Cardiac fibroblast (primary cell): Measurements from ENCODE around the gene SLC25A14.

Experiments used
- DNase-seq, 2 donors: peaks; one replicate each; pipeline versions ENCODE4 v3.0.0 to v3.0.0-alpha.2; 2010; ENCODE audit warnings: low read depth in 2 of 2
- H3K4me3 ChIP-seq, 2 donors: replicated peaks in 1 of 2; 1 replicate in 1 of 2; 2 replicates in 1 of 2; pipeline ENCODE4 v1.5.1; 2011; ENCODE audit warnings: low read depth in 2 of 2, low read length in 2 of 2, mild to moderate bottlenecking in 2 of 2, moderate library complexity in 1 of 2
- CTCF ChIP-seq: IDR thresholded peaks from one replicate; pipeline ENCODE4 v1.5.1; 2011; ENCODE audit warnings: low read depth, mild to moderate bottlenecking, low read length, inconsistent platforms

SLC25A14 gene, protein sequence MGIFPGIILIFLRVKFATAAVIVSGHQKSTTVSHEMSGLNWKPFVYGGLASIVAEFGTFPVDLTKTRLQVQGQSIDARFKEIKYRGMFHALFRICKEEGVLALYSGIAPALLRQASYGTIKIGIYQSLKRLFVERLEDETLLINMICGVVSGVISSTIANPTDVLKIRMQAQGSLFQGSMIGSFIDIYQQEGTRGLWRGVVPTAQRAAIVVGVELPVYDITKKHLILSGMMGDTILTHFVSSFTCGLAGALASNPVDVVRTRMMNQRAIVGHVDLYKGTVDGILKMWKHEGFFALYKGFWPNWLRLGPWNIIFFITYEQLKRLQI

GRCh38 chrX:130339408-130340222 lies at the start of gene SLC25A14:
Gene SLC25A14 (plus strand): TSS chrX:130339919. CDS start chrX:130340279, 360 bp downstream.
- peak; percentile 74 to 78 for DNase-seq
- peak within 1 kb of the TSS; percentile 66 to 83 for H3K4me3 ChIP-seq
- TF ChIP-seq CTCF: no peak

GRCh38 chrX:130295519-130296296 lies 44.0 kb upstream of the SLC25A14 start:
- peak in 1 of 2 donors; percentile 15 for DNase-seq
- TF ChIP-seq CTCF: no peak

DNA sequence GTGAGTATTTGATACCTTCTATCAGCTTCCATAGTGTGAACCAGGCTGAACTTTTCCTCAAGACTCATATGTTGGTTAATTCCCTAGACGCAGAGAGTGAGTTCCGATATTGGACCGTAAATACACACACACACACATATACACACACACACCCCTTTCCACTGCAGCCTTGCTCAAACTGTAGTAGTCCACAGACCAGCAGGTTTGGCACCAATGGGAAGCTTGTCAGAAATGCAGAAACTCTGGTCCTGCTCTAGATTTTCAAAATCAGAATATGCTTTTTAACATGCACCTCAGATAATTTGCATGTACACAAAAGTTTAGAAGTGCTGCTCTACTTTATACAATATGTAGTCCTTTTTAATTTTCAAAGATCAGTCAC lies 43.4 kb upstream of the SLC25A14 start:
- H3K4me3 ChIP-seq: no peak overlapping the region
- no peak for DNase-seq
- no peak for TF ChIP-seq CTCF

More at GRCh38 chrX:130295519-130296296, 44.0 kb upstream of the SLC25A14 start:
- no peak overlapping the region for H3K4me3 ChIP-seq

DNA sequence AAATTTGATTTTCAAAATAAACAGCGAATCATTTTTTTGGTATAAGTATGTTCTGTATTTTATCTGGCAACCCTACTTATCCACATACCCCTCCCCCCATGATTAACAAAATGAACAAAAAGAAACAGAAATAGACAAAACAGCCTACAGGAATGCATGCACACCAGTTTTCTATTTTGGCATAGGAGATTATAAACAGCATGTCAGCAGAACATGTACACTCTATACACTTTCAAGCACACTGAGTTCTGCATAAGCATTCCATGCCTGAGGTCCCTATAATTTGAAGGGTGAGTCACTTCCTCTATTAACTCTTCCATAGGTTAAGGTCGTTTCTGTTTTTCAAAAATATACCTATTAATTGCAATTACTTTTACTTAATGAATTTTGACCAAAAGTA lies 43.0 kb upstream of the SLC25A14 start:
- no peak for TF ChIP-seq CTCF
- peak; percentile 3 to 23 for DNase-seq
- no peak overlapping the region for H3K4me3 ChIP-seq

DNA sequence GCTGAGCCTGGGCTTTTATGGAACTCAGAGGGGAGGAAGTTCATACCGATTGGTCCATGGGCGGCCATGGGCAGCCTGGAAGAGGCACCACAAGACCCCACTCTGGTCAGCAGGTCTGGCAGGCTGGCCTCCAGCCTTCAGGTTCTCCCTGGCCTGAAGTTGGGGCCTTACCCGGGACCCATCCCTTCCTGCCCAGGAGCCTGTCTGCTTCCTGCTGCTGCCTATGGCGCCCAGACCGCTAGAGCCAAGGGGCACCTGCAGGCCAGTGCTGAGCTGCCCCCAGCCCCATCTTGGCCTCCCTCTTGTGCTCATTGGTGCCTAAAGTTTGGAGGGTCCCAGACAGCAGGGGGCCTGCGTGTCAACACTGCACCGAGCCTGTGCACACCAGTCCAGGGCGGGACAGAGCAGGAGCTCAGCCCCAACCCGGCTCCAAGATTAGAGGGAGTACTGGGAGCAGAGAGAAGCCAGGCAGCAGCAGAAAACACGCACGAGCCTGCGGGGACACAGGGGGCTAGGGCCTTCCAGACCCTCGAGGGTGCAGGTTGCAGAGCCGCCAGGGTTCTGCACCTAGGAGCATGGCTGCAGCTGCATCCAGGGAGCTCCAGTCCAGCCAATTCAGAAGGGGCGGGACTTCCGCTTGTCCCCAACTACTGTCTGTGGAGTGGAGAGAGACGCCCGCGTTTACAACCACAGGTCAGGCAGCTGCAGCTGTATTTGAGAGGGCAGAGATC lies 40.3 kb upstream of the SLC25A14 start:
- H3K4me3 ChIP-seq: no peak overlapping the region
- TF ChIP-seq CTCF: no peak
- no peak for DNase-seq

DNA sequence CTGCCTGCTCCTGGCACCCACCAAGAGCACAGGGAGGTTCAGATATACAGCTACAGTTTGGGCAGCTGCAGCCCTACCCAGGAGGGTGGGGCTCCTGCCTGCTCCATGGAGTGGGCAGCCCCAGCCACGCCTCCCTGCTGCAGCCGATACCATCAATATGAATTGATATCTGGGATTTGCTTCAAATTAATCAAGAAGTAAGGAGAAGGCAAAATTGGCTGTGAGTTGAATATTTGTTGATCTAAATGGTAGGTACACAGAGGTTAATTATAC lies 39.8 kb upstream of the SLC25A14 start:
- no peak for DNase-seq
- no peak overlapping the region for H3K4me3 ChIP-seq
- TF ChIP-seq CTCF: no peak
